GM12865 (cell line): ENCODE data around the gene ZNF138.
"Not testable (repeated sequence)": the region's sequence is repeated elsewhere in the genome, so short reads cannot be mapped to it uniquely, and the experiment has no call there.

Source experiments
- DNase-seq: peaks from one replicate; pipeline ENCODE4 v3.0.0; 2010; ENCODE audit warnings: low read depth
- H3K4me3 ChIP-seq: 2 replicates; pipeline ENCODE4 v1.5.1; 2011; ENCODE audit warnings: mild to moderate bottlenecking, low read depth, low read length, control low read depth
- TF ChIP-seq, protein P1 (sequence below): IDR thresholded peaks from 2 replicates; pipeline ENCODE4 v1.5.1; 2011; ENCODE audit warnings: low read length, control low read depth, low read depth, inconsistent platforms; ENCODE audit not compliant: insufficient read depth; ENCODE audit errors: missing control alignments

ZNF138 gene

DNA sequence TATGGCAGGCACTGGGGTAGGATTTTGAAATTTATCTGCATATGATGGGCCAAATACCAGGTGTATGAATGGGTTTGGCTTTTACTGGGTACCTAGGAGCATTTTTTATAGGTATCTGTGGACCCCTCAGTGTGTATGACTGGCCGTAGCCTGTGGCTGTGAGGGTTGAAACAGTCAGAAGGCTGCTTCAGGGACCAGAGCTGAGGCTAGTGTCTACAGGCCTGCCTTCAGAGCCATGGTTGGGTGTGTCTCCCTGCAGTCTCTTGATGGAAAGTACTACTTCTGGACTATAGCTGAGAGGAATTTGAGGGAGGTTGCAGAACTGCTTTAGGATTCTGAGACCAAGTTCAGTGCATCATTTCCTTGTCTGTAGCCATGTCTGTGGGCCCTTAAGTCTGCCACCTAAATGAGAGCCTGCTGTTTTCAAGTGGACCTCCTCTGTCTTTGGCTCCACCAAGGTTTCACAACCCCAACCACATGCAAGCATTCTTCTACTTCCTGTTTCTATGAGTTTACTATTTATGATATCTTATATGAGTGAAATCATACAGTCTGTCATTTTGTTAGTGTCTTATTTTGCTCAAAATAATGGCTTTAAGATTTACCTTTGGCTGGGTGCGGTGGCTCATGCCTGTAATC lies 19.9 kb upstream of the ZNF138 start:
- H3K4me3 ChIP-seq: no peak overlapping the region
- TF ChIP-seq, protein P1, sequence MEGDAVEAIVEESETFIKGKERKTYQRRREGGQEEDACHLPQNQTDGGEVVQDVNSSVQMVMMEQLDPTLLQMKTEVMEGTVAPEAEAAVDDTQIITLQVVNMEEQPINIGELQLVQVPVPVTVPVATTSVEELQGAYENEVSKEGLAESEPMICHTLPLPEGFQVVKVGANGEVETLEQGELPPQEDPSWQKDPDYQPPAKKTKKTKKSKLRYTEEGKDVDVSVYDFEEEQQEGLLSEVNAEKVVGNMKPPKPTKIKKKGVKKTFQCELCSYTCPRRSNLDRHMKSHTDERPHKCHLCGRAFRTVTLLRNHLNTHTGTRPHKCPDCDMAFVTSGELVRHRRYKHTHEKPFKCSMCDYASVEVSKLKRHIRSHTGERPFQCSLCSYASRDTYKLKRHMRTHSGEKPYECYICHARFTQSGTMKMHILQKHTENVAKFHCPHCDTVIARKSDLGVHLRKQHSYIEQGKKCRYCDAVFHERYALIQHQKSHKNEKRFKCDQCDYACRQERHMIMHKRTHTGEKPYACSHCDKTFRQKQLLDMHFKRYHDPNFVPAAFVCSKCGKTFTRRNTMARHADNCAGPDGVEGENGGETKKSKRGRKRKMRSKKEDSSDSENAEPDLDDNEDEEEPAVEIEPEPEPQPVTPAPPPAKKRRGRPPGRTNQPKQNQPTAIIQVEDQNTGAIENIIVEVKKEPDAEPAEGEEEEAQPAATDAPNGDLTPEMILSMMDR: no peak
- DNase-seq: peak; percentile 3

DNA sequence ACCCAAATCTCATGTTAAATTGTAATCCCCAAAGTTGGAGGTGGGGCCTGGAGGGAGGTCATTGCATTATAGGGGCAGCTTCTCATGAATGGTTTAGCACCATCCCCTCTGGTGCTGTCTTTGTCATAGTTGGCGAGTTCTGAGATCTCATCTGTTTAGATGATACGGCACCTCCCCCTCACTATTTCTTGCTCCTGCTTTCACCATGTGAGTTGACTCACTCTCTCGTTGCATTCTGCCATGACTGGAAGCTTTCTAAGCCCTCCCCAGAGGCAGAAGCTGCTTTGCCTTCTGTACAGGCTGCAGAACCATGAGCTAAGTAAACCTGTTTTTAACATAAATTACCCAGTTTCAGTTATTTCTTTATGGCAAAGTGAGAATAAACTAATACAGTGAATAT lies 18.9 kb upstream of the ZNF138 start:
- TF ChIP-seq, protein P1: no peak
- DNase-seq: no peak
- no peak overlapping the region for H3K4me3 ChIP-seq

DNA sequence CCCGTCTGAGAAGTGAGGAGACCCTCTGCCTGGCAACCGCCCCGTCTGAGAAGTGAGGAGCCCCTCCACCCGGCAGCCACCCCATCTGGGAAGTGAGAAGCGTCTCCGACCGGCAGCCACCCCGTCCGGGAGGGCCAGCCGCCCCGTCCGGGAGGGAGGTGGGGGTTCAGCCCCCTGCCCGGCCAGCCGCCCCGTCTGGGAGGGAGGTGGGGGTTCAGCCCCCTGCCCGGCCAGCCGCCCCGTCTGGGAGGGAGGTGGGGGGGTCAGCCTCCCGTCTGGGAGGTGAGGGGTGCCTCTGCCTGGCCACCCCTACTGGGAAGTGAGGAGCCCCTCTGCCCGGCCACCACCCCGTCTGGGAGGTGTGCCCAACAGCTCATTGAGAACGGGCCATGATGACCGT lies 9.4 kb upstream of the ZNF138 start:
- not testable (repeated sequence) for H3K4me3 ChIP-seq, DNase-seq

DNA sequence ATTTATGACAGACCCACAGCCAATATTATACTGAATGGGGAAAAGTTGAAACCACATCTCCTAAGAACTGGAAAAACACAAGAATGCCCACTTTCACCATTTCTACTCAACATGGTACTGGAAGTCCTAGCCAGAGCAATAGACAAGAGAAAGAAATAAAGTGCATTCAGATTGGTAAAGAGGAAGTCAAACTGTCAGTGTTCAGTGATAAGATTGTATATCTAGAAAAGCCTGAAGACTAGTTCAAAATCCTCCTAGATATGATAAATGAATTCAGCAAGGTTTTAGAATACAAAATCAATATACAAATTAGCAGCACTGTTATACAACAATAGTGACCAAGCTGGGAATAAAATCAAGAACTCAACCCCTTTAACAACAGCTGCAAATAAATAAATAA lies 6.9 kb upstream of the ZNF138 start:
- TF ChIP-seq, protein P1: no peak
- H3K4me3 ChIP-seq: no peak overlapping the region
- no peak for DNase-seq

DNA sequence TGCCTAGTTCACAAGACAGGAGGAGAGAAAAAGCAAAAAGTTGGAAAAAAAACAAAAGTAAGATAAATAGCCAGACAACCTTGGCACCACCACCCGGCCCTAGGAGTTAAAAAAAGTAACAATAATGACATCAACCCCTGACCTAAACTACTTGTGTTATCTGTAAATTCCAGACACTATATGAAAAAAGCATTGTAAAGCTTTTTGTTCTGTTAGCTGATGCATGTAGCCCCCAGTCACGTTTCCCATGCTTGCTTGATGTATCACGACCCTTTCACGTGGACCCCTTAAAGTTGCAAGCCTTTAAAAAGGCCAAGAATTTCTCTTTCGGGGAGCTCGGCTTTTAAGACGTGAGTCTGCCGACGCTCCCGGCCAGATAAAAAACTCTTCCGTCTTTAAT lies 5.0 kb upstream of the ZNF138 start:
- not testable (repeated sequence) for H3K4me3 ChIP-seq, DNase-seq

DNA sequence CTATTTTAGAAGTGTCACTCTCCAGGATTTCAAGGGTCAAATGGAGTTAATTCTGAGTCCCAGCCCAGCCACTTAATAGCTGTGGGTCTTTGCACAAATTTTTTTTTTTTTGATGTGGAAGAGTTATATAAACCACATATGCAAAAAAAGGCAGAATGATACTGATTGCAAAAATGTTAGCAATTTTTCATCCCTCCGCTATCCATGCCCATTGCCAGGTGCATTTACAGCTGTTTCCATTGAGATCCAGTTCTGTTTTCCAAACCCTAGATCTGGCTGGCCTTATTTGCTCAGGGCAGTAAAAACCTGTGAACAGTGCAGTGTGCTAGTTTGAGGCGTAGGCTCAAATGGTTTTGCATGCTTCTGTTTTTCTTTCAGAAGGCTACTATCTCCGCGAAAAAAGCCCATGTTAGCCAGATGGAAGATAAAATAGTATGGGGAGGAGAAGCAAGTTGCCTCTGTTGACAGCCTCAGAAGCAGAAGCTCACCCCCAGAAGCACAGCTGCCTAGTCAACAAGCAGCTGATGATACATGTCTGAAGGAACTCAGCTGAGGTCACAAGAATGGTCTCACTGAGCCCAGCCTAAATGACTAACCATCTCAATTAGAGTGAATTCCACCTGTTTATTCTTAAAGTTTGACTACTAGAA lies 997 bp upstream of the ZNF138 start:
- no peak overlapping the region for H3K4me3 ChIP-seq
- DNase-seq: no peak
- TF ChIP-seq, protein P1: no peak

DNA sequence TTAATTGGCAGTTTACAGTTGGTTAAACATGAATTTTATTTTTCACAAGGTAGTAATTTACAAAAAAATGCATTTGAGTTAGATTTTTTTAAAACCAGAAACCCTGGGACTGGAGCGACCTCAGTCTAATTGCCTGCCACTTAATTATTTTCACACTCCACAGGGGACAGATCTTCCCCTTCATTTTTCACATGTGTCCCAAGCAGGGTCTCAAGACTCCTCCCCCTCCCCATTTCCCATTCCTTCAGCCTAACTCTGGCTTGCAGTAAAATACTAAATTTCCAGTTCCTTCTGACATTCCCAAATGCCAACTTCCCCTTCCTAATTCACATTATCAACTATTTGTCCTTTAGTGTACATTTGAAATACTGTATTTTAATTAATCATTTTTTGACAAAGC lies 948 bp downstream of the ZNF138 start:
- no peak for DNase-seq
- TF ChIP-seq, protein P1: no peak
- H3K4me3 ChIP-seq: peak overlapping the region; percentile 98

DNA sequence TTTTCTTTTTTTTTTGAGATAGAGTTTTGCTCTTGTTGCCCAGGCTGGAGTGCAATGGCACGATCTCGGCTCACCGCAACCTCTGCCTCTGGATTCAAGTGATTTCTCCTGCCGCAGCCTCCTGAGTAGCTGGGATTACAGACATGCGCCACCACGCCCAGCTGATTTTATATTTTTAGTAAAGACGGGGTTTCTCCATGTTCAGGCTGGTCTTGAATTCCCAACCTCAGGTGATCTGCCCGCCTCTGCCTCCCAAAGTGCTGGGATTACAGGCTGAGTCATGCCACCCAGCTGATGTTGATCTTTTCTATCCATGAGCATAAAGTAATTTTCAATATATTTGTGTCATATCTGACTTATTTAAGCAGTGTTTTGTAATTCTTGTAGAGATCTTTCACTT lies 4.9 kb downstream of the ZNF138 start:
- not testable (repeated sequence) for H3K4me3 ChIP-seq, DNase-seq
